Nephron (organoid): ENCODE measurements around the gene HMCN1.
A peak's percentile ranks its signal among the peaks of the same experiment; 100 is the strongest.

Experiments
- H3K27ac Mint-ChIP-seq, 3 experiments: 2 replicates each; pipeline ENCODE4 v1.8.0; 2020; ENCODE audit warnings: mixed read lengths in 3 of 3, mild to moderate bottlenecking in 2 of 3, moderate library complexity in 1 of 3
- H3K27me3 Mint-ChIP-seq: 2 replicates; pipeline ENCODE4 v1.8.0; 2021; ENCODE audit warnings: low read depth, mild to moderate bottlenecking, moderate library complexity, mixed read lengths
- H3K36me3 Mint-ChIP-seq: 2 replicates; pipeline ENCODE4 v1.8.0; 2020; ENCODE audit warnings: low read depth, mixed read lengths
- H3K4me1 Mint-ChIP-seq: 2 replicates; pipeline ENCODE4 v1.8.0; 2020; ENCODE audit warnings: mixed read lengths
- H3K4me3 Mint-ChIP-seq, 3 experiments: 2 replicates each; pipeline ENCODE4 v1.8.0; 2020; ENCODE audit warnings: mild to moderate bottlenecking in 3 of 3, mixed read lengths in 3 of 3, moderate library complexity in 2 of 3
- H3K9me3 Mint-ChIP-seq: 2 replicates; pipeline ENCODE4 v1.8.0; 2020; ENCODE audit warnings: mixed read lengths
- CTCF ChIP-seq, 3 experiments: fragments of 200-600 bp; sonication (generic); IDR thresholded peaks; one replicate each; pipeline ENCODE4 v1.5.0; 2021; ENCODE audit warnings: antibody characterized with exemption in 3 of 3; ENCODE audit not compliant: unreplicated experiment in 3 of 3

The HMCN1 gene

GRCh38 chr1:185808631-185809030 is 74.4 kb downstream of the HMCN1 start:
- no peak overlapping the region for H3K4me3 Mint-ChIP-seq
- TF ChIP-seq CTCF (IDR thresholded peaks at IDR 0.05; ENCODE audit: unreplicated experiment in 3 of 3), result no peak
- H3K4me1 Mint-ChIP-seq, result peaks cover 1% of the 10 kb centered on the region
- no peaks in the 10 kb centered on the region for H3K27me3 Mint-ChIP-seq
- no peak overlapping the region for H3K27ac Mint-ChIP-seq
- no peaks in the 10 kb centered on the region for H3K9me3 Mint-ChIP-seq
- no peaks in the 10 kb centered on the region for H3K36me3 Mint-ChIP-seq

- no peaks in the 10 kb centered on the region for H3K9me3 Mint-ChIP-seq
- no peaks in the 10 kb centered on the region for H3K27me3 Mint-ChIP-seq
- no peaks in the 10 kb centered on the region for H3K36me3 Mint-ChIP-seq
- no peak for TF ChIP-seq CTCF (IDR thresholded peaks at IDR 0.05; ENCODE audit: unreplicated experiment in 3 of 3)
- H3K4me1 Mint-ChIP-seq, result no peaks in the 10 kb centered on the region
- H3K27ac Mint-ChIP-seq, result no peak overlapping the region
- no peak overlapping the region for H3K4me3 Mint-ChIP-seq
These were observed 77.0 kb downstream of the HMCN1 start for GRCh38 chr1:185811073-185811709.

GRCh38 chr1:185812934-185813333 is 78.7 kb downstream of the HMCN1 start:
- no peaks in the 10 kb centered on the region for H3K4me1 Mint-ChIP-seq
- H3K9me3 Mint-ChIP-seq, result no peaks in the 10 kb centered on the region
- H3K27ac Mint-ChIP-seq, result no peak overlapping the region
- no peak overlapping the region for H3K4me3 Mint-ChIP-seq
- TF ChIP-seq CTCF (IDR thresholded peaks at IDR 0.05; ENCODE audit: unreplicated experiment in 3 of 3), result no peak
- no peaks in the 10 kb centered on the region for H3K27me3 Mint-ChIP-seq
- H3K36me3 Mint-ChIP-seq, result no peaks in the 10 kb centered on the region

GRCh38 chr1:185813401-185813979 is 79.3 kb downstream of the HMCN1 start:
- H3K36me3 Mint-ChIP-seq, result no peaks in the 10 kb centered on the region
- peak; percentile 52 to 67 (median 56) for TF ChIP-seq CTCF (IDR thresholded peaks at IDR 0.05; ENCODE audit: unreplicated experiment in 3 of 3)
- H3K27ac Mint-ChIP-seq, result peak overlapping the region in 1 of 3 experiments; percentile 2
- H3K4me1 Mint-ChIP-seq, result no peaks in the 10 kb centered on the region
- H3K4me3 Mint-ChIP-seq, result no peak overlapping the region
- H3K9me3 Mint-ChIP-seq, result no peaks in the 10 kb centered on the region
- H3K27me3 Mint-ChIP-seq, result no peaks in the 10 kb centered on the region

- TF ChIP-seq CTCF (IDR thresholded peaks at IDR 0.05; ENCODE audit: unreplicated experiment in 3 of 3), result no peak
- Mint-ChIP-seq H3K9me3 (no peaks in the 10 kb centered on the region), H3K36me3 (no peaks in the 10 kb centered on the region), H3K27me3 (no peaks in the 10 kb centered on the region), H3K27ac (no peak overlapping the region), H3K4me1 (no peaks in the 10 kb centered on the region), H3K4me3 (no peak overlapping the region)
These were observed 82.3 kb downstream of the HMCN1 start for GRCh38 chr1:185816460-185816859.

DNA sequence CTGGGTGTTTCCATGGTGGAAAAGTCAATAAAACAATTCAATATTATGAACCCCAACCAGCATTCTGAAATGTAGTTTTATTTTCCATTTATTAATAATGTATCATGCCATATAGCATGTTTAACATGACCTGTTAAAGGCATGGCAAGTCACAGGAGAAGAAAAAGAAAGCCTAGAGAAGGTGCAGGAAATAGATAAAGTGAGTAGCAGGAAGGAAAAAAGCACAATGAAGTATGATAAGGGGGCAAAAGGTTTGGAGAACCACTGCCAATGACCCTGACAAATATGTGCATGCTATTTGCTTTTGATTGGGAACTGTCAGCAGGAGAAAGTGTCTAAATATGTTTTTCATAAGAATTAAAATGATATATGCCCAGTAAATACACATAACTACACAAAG is 85.6 kb downstream of the HMCN1 start:
- Mint-ChIP-seq H3K27me3 (no peaks in the 10 kb centered on the region), H3K36me3 (no peaks in the 10 kb centered on the region), H3K4me3 (no peak overlapping the region), H3K27ac (no peak overlapping the region), H3K4me1 (no peaks in the 10 kb centered on the region), H3K9me3 (no peaks in the 10 kb centered on the region)
- no peak for TF ChIP-seq CTCF (IDR thresholded peaks at IDR 0.05; ENCODE audit: unreplicated experiment in 3 of 3)
